Measurements from ENCODE around the gene RPS6KA2. TPM values are rescaled to one million over a fixed set of nuclear protein-coding genes. Genes with fewer than 3 reads are reported as not detected.

The RPS6KA2 gene
- polyA plus RNA-seq, 2 donors, result 5.7 to 8.7 TPM

- Histone ChIP-seq H3K27ac (ENCODE audit: low read depth in 2 of 2, low read length in 1 of 2) (peak overlapping the region in 1 of 2 donors; percentile 8), H3K27me3 (ENCODE audit: control insufficient read depth in 1 of 2, insufficient read depth in 2 of 2, low read length in 2 of 2) (no peaks in the 10 kb centered on the region), H3K36me3 (ENCODE audit: control insufficient read depth in 2 of 2, insufficient read depth in 2 of 2, low read length in 1 of 2) (no peaks in the 10 kb centered on the region), H3K4me3 (ENCODE audit: low read depth in 1 of 2, low read length in 2 of 2) (no peak overlapping the region), H3K4me1 (ENCODE audit: control insufficient read depth in 2 of 2, insufficient read depth in 2 of 2, low read length in 1 of 2) (peaks cover 3 to 9% of the 10 kb centered on the region in 2 donors), H3K9me3 (ENCODE audit: control insufficient read depth in 2 of 2, insufficient read depth in 1 of 2, low read depth in 1 of 2, low read length in 1 of 2) (no peaks in the 10 kb centered on the region)
- WGBS, 2 donors, result 79 to 85% methylated on average over 6 of the region's 6 CpGs
Observed at GRCh38 chr6:166555086-166555485, 72.0 kb downstream of the RPS6KA2 start.

GRCh38 chr6:166554316-166554715 lies 72.7 kb downstream of the RPS6KA2 start:
- 69 to 78% methylated on average over 8 of the region's 8 CpGs for WGBS, 2 donors
- Histone ChIP-seq H3K4me1 (ENCODE audit: control insufficient read depth in 2 of 2, insufficient read depth in 2 of 2, low read length in 1 of 2) (peaks cover 3 to 9% of the 10 kb centered on the region in 2 donors), H3K4me3 (ENCODE audit: low read depth in 1 of 2, low read length in 2 of 2) (no peak overlapping the region), H3K36me3 (ENCODE audit: control insufficient read depth in 2 of 2, insufficient read depth in 2 of 2, low read length in 1 of 2) (no peaks in the 10 kb centered on the region), H3K9me3 (ENCODE audit: control insufficient read depth in 2 of 2, insufficient read depth in 1 of 2, low read depth in 1 of 2, low read length in 1 of 2) (no peaks in the 10 kb centered on the region), H3K27me3 (ENCODE audit: control insufficient read depth in 1 of 2, insufficient read depth in 2 of 2, low read length in 2 of 2) (no peaks in the 10 kb centered on the region), H3K27ac (ENCODE audit: low read depth in 2 of 2, low read length in 1 of 2) (no peak overlapping the region)

- H3K36me3 ChIP-seq (ENCODE audit: control insufficient read depth in 2 of 2, insufficient read depth in 2 of 2, low read length in 1 of 2), result no peaks in the 10 kb centered on the region
- no peak overlapping the region for H3K4me3 ChIP-seq (ENCODE audit: low read depth in 1 of 2, low read length in 2 of 2)
- peaks cover 3 to 9% of the 10 kb centered on the region in 2 donors for H3K4me1 ChIP-seq (ENCODE audit: control insufficient read depth in 2 of 2, insufficient read depth in 2 of 2, low read length in 1 of 2)
- peak overlapping the region; percentile 50 to 57 for H3K27ac ChIP-seq (ENCODE audit: low read depth in 2 of 2, low read length in 1 of 2)
- H3K27me3 ChIP-seq (ENCODE audit: control insufficient read depth in 1 of 2, insufficient read depth in 2 of 2, low read length in 2 of 2), result no peaks in the 10 kb centered on the region
- no peaks in the 10 kb centered on the region for H3K9me3 ChIP-seq (ENCODE audit: control insufficient read depth in 2 of 2, insufficient read depth in 1 of 2, low read depth in 1 of 2, low read length in 1 of 2)
- 48 to 56% methylated on average over 13 of the region's 13 CpGs for WGBS, 2 donors
Observed at GRCh38 chr6:166553563-166554271, 73.3 kb downstream of the RPS6KA2 start.

- 83 to 85% methylated on average over 7 of the region's 7 CpGs for WGBS, 2 donors
Observed at GRCh38 chr6:166552600-166552999, 74.5 kb downstream of the RPS6KA2 start.

GRCh38 chr6:166551754-166552495 lies 75.1 kb downstream of the RPS6KA2 start:
- Histone ChIP-seq H3K9me3 (ENCODE audit: control insufficient read depth in 2 of 2, insufficient read depth in 1 of 2, low read depth in 1 of 2, low read length in 1 of 2) (no peaks in the 10 kb centered on the region), H3K27ac (ENCODE audit: low read depth in 2 of 2, low read length in 1 of 2) (no peak overlapping the region), H3K4me1 (ENCODE audit: control insufficient read depth in 2 of 2, insufficient read depth in 2 of 2, low read length in 1 of 2) (no peaks in the 10 kb centered on the region), H3K36me3 (ENCODE audit: control insufficient read depth in 2 of 2, insufficient read depth in 2 of 2, low read length in 1 of 2) (no peaks in the 10 kb centered on the region), H3K27me3 (ENCODE audit: control insufficient read depth in 1 of 2, insufficient read depth in 2 of 2, low read length in 2 of 2) (no peaks in the 10 kb centered on the region), H3K4me3 (ENCODE audit: low read depth in 1 of 2, low read length in 2 of 2) (no peak overlapping the region)
- WGBS, 2 donors, result 85 to 92% methylated on average over 16 of the region's 16 CpGs

More at GRCh38 chr6:166552600-166552999, 74.5 kb downstream of the RPS6KA2 start:
- Histone ChIP-seq H3K4me3 (ENCODE audit: low read depth in 1 of 2, low read length in 2 of 2) (no peak overlapping the region), H3K9me3 (ENCODE audit: control insufficient read depth in 2 of 2, insufficient read depth in 1 of 2, low read depth in 1 of 2, low read length in 1 of 2) (no peaks in the 10 kb centered on the region), H3K27ac (ENCODE audit: low read depth in 2 of 2, low read length in 1 of 2) (no peak overlapping the region), H3K4me1 (ENCODE audit: control insufficient read depth in 2 of 2, insufficient read depth in 2 of 2, low read length in 1 of 2) (peaks cover 3% of the 10 kb centered on the region in 2 donors), H3K36me3 (ENCODE audit: control insufficient read depth in 2 of 2, insufficient read depth in 2 of 2, low read length in 1 of 2) (no peaks in the 10 kb centered on the region), H3K27me3 (ENCODE audit: control insufficient read depth in 1 of 2, insufficient read depth in 2 of 2, low read length in 2 of 2) (no peaks in the 10 kb centered on the region)

- WGBS, 2 donors, result 94 to 96% methylated on average over 6 of the region's 6 CpGs
- no peak overlapping the region for H3K27ac ChIP-seq (ENCODE audit: low read depth in 2 of 2, low read length in 1 of 2)
- no peaks in the 10 kb centered on the region for H3K27me3 ChIP-seq (ENCODE audit: control insufficient read depth in 1 of 2, insufficient read depth in 2 of 2, low read length in 2 of 2)
- H3K36me3 ChIP-seq (ENCODE audit: control insufficient read depth in 2 of 2, insufficient read depth in 2 of 2, low read length in 1 of 2), result no peaks in the 10 kb centered on the region
- no peaks in the 10 kb centered on the region for H3K9me3 ChIP-seq (ENCODE audit: control insufficient read depth in 2 of 2, insufficient read depth in 1 of 2, low read depth in 1 of 2, low read length in 1 of 2)
- no peaks in the 10 kb centered on the region for H3K4me1 ChIP-seq (ENCODE audit: control insufficient read depth in 2 of 2, insufficient read depth in 2 of 2, low read length in 1 of 2)
- H3K4me3 ChIP-seq (ENCODE audit: low read depth in 1 of 2, low read length in 2 of 2), result no peak overlapping the region
Observed at GRCh38 chr6:166546653-166547052, 80.4 kb downstream of the RPS6KA2 start.

GRCh38 chr6:166545156-166546034 lies 81.7 kb downstream of the RPS6KA2 start:
- Histone ChIP-seq H3K36me3 (ENCODE audit: control insufficient read depth in 2 of 2, insufficient read depth in 2 of 2, low read length in 1 of 2) (no peaks in the 10 kb centered on the region), H3K9me3 (ENCODE audit: control insufficient read depth in 2 of 2, insufficient read depth in 1 of 2, low read depth in 1 of 2, low read length in 1 of 2) (no peaks in the 10 kb centered on the region), H3K27ac (ENCODE audit: low read depth in 2 of 2, low read length in 1 of 2) (no peak overlapping the region), H3K4me3 (ENCODE audit: low read depth in 1 of 2, low read length in 2 of 2) (no peak overlapping the region), H3K27me3 (ENCODE audit: control insufficient read depth in 1 of 2, insufficient read depth in 2 of 2, low read length in 2 of 2) (no peaks in the 10 kb centered on the region), H3K4me1 (ENCODE audit: control insufficient read depth in 2 of 2, insufficient read depth in 2 of 2, low read length in 1 of 2) (peaks cover 0 to 6% of the 10 kb centered on the region in 2 donors)
- 90 to 92% methylated on average over 19 of the region's 19 CpGs for WGBS, 2 donors

- WGBS, 2 donors, result 96 to 98% methylated on average over 10 of the region's 10 CpGs
- Histone ChIP-seq H3K27me3 (ENCODE audit: control insufficient read depth in 1 of 2, insufficient read depth in 2 of 2, low read length in 2 of 2) (no peaks in the 10 kb centered on the region), H3K4me3 (ENCODE audit: low read depth in 1 of 2, low read length in 2 of 2) (no peak overlapping the region), H3K27ac (ENCODE audit: low read depth in 2 of 2, low read length in 1 of 2) (no peak overlapping the region), H3K9me3 (ENCODE audit: control insufficient read depth in 2 of 2, insufficient read depth in 1 of 2, low read depth in 1 of 2, low read length in 1 of 2) (no peaks in the 10 kb centered on the region), H3K36me3 (ENCODE audit: control insufficient read depth in 2 of 2, insufficient read depth in 2 of 2, low read length in 1 of 2) (no peaks in the 10 kb centered on the region), H3K4me1 (ENCODE audit: control insufficient read depth in 2 of 2, insufficient read depth in 2 of 2, low read length in 1 of 2) (peaks cover 0 to 6% of the 10 kb centered on the region in 2 donors)
Observed at GRCh38 chr6:166544296-166544605, 82.8 kb downstream of the RPS6KA2 start.

GRCh38 chr6:166543603-166544295 lies 83.3 kb downstream of the RPS6KA2 start:
- WGBS, 2 donors, result 92 to 94% methylated on average over 9 of the region's 9 CpGs
- Histone ChIP-seq H3K27me3 (ENCODE audit: control insufficient read depth in 1 of 2, insufficient read depth in 2 of 2, low read length in 2 of 2) (no peaks in the 10 kb centered on the region), H3K36me3 (ENCODE audit: control insufficient read depth in 2 of 2, insufficient read depth in 2 of 2, low read length in 1 of 2) (no peaks in the 10 kb centered on the region), H3K9me3 (ENCODE audit: control insufficient read depth in 2 of 2, insufficient read depth in 1 of 2, low read depth in 1 of 2, low read length in 1 of 2) (no peaks in the 10 kb centered on the region), H3K27ac (ENCODE audit: low read depth in 2 of 2, low read length in 1 of 2) (no peak overlapping the region), H3K4me1 (ENCODE audit: control insufficient read depth in 2 of 2, insufficient read depth in 2 of 2, low read length in 1 of 2) (peaks cover 0 to 6% of the 10 kb centered on the region in 2 donors), H3K4me3 (ENCODE audit: low read depth in 1 of 2, low read length in 2 of 2) (no peak overlapping the region)
